A549 treated with Hydrocortisone at 1 μM for 4 hours (cell line): Measurements from ENCODE around the gene KCNA2. TPM values are rescaled to one million over a fixed set of nuclear protein-coding genes. Genes with fewer than 3 reads are reported as not detected.

Experiments used
- total RNA-seq: library from RNA; stranded (reverse); fragments of 200-300 nt; extraction: Qiagen RNA extraction; gene quantifications from 5 replicates; pipeline ENCODE4 v1.2.3, GENCODE V29; 2022

KCNA2 gene
- 0.01 to 0.08 TPM (median 0.03 TPM) in 5 replicates for total RNA-seq

GRCh38 chr1:110605901-110606656 is at the start of gene KCNA2:
KCNA2 (minus strand) TSS chr1:110606358; CDS start chr1:110604782, 1,576 bp downstream.

Other genes with a start within 250 kb of the KCNA2 start
- 26.6 to 43.5 TPM (median 33.7 TPM) in 5 replicates for gene SLC16A4, start 215.3 kb downstream of the KCNA2 start, total RNA-seq
- gene LAMTOR5, start 198.7 kb downstream of the KCNA2 start, total RNA-seq: 177 to 189 TPM (median 180 TPM) in 5 replicates
- not detected in 5 replicates for gene PROK1, start 155.2 kb downstream of the KCNA2 start, total RNA-seq
- gene KCNA10, start 87.2 kb downstream of the KCNA2 start, total RNA-seq: not detected in 5 replicates
- gene KCNA3, start 68.6 kb upstream of the KCNA2 start, total RNA-seq: not detected in 5 replicates